Stimulated activated CD4-positive, alpha-beta T cell treated with anti-CD3 and anti-CD28 coated beads, Interleukin-12 subunit alpha, Interleukin-12 subunit beta, amount 100 ng/mL, for 48 hours (primary cell): ENCODE data around the gene OTOR.
A peak's percentile ranks its signal among the peaks of the same experiment; 100 is the strongest.

Experiments used
- DNase-seq, 3 donors: peaks; one replicate each; pipeline ENCODE4 v3.0.0-alpha.2; 2020; ENCODE audit warnings: low read depth in 2 of 3, low spot score in 1 of 3

OTOR gene, protein sequence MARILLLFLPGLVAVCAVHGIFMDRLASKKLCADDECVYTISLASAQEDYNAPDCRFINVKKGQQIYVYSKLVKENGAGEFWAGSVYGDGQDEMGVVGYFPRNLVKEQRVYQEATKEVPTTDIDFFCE

DNA sequence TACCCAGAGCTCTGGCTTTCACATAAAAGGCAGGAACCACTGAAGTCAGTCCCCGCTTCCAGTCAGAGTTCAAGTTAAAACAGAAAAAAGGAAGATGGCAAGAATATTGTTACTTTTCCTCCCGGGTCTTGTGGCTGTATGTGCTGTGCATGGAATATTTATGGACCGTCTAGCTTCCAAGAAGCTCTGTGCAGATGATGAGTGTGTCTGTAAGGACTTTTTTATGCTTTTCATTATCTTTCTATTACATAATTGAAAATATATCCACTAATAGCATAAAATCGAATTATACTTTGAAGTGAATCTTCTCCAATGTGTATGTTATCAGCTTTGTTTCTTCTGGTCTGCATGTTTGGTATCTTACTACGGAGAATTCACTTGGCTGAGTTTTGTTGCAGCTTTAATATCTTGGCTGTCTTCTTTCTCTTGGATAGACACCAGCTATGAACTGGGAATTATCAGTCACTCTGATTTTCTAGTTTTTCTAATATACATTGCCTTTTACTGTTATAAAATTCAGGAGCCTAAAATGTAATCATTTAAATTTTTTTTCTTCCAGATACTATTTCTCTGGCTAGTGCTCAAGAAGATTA lies at the start of gene OTOR:
TSS of gene OTOR (plus strand) at position 51 of the 593 bp plus-strand sequence. CDS start at position 95, 44 bp downstream.
- no peak for DNase-seq

DNA sequence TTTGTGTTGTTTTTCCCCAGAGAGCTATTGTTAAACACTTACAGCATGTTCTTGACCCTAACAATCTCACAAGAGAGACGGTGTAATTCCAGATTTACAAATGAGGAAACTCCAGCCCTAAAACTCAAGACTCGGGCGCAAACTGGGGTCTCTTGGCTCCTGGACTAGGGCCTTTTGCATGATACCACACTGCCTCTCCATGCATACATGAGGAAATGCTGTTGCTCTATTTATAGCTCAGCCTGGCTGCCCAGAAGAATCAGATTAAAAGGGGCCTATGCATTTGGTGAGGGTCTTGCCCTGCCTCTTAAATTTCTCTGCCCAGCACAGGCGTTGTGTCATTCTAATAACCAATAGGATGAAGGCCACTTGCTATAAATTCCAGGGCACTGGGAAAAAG lies 48.9 kb upstream of the OTOR start:
- no peak for DNase-seq

DNA sequence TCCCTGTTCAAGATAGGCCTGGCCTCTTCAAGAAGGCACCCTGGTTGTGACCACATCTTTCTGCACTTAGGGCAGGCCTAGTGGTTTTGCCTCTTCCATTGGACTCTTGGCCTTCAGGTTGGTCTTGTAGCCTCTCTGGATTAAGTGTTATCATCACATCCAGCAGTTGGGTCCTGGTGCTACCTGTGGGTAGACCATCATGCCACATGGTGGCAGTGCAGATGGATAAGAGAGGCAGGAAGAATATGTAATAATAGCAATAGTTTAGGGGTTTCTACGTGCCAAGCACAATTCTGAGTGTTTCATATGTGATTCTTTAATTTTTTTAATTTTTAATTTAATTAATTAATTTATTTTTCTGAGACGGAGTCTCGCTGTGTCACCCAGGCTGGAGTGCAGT lies 46.9 kb upstream of the OTOR start:
- DNase-seq: no peak

DNA sequence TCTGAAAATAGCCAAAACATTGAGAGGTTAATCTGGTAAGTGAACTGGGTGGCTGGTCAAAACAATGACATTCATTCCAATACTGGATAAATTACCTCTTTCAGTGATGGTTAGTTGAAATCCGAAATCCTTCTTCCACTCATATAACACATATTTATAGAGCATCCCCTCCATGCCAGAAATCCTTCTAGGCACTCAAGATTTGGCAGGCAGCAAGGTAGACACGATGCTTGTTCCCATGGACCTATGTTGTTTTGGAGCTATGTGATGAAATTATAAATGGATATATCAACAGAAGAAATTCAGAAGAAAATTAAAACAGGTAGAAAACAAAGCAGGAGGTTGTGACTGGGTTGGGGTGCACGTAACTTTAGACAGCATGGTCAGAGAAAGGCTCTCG lies 44.6 kb upstream of the OTOR start:
- DNase-seq: no peak

DNA sequence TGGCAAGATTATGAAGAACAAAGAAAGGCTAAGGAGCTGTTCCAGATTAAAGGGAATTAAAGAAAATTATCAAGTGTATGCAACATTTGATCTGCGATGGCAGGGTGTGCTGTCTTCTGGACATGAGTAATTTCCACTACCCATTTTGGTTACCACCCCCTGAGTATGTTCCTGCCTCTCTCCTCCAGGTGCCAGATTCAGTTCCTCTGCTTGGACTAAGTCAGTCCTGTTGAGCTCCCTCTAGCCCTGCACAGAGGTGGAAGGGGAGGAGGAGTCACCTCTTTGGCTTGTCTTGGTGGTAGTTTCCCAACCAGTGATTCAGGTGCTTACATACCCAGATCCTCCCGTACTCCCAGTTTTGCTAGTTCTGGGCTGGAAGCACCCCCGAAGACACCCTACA lies 40.5 kb upstream of the OTOR start:
- DNase-seq: no peak

DNA sequence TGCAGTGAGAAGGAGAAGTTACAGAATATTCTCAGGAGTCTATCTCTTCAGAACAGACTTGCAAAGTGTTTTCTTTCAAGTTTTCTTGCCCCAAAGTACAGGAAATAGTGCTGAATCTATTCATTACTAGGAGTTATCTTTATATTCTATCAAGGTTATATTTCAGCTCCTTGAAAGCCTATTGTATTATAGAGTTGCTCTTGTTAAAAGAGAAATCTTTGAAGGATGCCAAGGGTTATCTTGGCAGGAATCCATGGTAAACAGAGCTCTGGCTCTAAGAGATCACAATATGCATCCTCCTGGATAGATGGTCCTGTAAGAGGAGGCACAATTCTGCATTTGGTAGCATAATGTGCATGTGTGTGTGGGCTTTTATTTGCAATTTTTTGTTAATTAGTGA lies 39.6 kb upstream of the OTOR start:
- no peak for DNase-seq

DNA sequence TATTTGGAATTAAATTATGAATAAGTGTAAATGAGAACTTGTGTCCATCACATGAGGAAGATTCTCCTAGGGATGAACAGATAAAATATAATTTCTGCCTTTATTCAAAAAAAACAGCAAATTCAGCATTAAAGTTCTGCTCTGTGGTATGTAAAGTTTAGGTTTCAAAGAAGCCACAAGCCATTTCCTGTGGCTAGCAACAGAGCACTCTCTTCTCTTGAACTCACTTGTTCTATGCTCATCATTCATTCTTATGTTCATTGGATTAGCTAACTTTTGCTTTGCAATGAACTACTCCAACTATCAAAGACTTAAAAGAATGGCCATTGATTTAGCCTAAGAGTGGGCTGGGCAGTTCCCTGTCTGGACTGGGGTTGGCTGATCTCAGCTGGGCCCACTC lies 39.1 kb upstream of the OTOR start:
- DNase-seq: no peak

DNA sequence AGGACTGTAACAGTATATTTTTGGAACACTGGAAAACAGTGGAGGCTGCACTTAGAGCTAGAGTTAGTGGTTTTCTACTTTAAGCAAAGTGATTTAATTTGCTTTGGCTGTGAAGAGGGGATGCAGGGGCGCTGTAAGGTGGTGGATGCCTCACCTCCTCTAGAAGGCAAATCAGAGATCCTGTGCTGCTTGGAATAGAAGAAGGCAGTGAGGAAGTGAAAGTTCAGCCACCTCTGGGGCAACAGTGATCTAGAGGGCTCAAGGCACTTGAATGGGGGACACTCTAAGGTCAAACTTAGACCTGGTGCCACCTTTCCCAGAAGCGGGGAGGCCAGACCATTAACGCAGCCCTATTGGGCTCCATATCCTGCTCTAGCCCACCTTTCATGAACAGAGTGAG lies 37.4 kb upstream of the OTOR start:
- no peak for DNase-seq

DNA sequence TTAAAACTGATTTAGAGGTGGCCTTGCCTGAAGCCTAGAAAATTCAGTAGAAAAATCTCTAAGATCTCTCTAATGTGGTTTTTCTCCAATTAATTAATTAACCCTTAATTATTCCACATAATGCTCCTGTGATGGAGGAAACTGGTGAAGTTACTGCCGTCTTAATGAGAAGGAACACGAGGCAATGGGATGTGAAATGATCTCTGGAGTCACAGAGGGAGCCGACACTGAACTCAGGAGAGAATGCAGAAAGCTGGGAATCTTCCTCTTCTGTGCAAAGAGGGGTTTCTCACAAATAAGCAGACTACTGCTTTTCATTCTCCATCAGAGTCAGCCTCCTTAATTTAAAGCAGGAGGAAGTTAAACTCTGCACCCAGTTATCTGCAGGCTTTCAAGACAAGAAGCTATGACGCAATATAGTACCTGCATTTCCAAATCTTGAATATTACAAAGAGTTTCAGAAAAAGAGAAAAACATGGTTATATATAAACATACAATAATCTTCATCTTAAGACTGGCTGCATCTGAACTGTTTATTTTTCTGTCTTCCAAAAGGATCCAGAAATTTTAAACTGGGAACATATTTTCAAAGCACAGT lies 36.4 kb upstream of the OTOR start:
- DNase-seq: no peak

DNA sequence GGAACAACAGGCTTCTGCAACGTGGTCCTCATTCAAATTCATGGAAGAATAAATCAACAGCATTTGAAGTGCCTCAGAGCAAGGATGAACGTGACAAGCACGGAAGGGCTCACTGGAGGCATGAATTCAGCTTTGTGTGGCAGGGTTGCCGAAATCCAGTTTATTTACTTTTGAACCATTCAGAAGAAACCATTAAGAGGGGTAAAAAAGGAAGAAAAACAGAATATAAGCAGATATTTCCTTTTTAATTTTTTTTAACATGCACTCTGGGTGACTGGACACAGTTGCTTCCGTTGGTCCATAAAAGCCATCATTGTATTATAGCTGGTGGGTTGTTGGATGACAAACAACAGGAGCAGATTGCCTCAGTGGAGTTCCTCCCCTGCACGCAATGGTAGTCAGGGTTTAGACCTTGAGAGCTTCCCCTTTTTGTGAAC lies 35.6 kb upstream of the OTOR start:
- no peak for DNase-seq

DNA sequence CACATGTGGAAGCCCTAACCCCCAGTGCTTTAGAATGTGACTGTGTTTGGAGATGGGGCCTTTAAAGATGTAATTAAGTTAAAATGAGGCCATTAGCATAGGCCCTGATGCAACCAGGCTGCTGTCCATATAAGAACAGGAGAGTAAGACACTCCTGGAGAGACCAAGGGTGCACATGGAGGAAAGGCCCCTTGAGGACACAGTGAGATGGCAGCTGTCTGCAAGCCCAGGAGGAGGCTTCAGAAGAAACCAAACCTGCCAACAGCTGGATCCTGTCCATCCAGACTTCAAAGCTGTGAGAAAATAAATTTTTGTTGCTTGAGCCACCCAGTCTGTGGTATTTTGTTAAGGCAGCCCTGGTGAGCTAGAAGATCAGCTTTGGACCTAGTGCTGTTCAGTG lies 35.1 kb upstream of the OTOR start:
- no peak for DNase-seq

DNA sequence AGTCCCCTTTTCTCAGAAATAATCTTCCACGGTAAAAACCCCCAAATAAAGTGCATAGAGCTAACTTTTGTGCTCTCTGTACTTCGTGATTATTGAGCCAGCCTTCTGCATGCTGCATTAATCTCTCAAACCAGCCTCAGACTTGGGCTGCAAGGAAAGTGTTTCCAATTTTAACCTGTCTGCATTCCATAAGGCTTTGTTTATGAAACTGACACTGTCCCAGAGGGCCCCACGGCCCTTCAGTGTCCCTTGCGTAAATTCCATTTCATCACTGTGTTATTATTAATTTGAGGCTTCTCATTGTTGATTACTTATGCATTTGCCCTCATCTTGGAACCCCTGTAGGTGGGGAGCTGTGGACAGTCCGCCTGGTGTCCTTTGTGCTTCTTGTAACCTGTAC lies 33.9 kb upstream of the OTOR start:
- DNase-seq: no peak

DNA sequence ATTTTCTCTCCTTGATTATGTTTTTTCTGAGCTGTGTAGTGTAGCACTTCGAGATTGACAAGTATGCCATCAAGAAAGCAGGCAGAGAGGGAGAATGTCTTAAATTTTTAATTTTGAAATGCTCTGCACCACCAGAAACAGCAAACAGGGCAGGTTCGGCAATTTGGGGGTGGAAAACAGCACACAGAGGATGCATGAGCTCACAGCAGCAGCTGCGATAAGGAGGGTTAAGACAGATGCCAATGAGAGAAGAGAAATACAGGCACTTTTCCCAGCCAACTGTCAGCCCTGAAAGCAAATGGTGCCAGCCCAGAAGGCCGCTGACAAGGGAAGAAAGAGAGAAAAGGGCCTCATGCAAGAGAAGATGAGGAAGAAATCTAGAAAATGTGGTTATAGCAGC lies 33.4 kb upstream of the OTOR start:
- DNase-seq: no peak

DNA sequence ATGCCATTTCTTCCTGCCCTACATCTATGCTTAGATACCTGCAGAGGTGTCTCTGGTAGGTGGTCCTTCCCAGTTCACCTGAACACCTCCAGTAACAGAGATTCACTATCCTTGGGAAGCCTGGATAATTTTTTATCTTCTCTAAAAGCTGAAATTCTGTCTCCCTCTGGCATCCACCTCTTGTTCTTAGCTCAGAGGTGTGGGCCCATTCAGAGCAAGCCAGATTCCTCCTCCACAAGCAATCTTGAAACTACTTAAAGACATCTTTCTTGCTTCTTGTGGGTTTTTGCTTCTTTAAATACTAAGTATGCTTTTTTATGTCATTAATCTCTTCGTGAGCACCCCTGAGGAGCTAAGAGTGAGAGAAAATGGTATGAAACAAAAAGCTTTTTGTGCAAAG lies 28.7 kb upstream of the OTOR start:
- no peak for DNase-seq

DNA sequence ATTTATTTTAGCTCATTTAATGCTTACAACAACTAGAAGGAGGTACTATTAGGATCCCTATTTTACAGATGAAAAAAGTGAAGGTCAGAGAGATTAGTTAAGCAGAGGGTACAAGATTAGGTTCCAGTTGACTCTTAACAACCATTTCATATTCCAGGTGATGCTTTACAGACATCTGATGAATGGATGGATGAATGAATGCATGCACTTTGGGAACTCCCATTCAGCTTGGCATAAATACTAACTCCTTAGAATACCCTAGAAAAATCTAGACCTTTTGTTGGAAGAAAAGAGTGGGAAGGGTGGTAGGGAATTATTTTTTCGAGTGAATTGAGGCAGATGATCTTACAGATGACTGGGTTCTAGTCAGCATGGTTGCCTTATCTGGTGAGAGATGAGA lies 19.1 kb upstream of the OTOR start:
- no peak for DNase-seq

DNA sequence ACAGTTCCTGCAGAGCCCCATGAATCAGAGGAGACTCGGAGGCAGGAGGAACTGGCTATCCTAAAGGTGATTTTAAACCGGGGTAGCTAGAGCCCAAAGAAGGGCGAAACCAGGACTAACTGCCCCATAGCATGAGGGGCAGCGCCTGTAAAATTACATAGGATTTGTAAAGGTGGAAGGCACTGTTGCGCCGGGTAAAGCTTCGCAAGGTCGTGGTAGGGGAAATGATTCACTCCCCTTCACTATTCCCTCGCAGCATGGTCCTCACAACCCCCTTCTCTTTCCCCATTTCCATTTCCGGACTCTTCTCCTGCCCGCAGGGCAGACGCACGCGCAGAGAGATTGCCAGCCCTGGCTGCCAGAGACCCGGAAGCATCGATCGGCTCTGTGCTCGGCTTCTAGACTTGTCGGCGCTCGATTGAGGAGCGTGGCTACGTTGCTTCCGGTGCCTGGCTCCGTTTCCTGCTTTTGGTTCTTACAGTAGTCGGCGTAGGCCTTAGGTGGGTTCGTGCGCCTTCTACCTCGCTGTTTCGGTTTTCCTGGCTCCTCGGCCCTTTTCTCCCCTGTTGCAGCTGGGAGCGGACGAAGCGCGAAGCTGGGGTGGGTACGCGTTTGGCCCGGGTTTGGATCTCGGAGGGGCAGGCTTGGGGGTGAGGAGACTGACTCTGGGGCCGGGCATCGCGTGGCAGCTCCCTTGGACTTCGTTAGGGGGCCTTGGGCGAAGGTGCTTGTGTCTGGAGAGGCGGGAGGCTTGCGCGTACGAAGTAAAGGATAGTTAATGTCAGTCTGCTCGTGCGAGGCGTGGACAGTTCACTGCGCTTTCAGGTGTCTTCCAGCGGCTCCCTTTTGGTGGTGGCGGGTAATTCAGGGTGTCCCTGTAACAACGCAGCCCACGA lies 18.3 kb upstream of the OTOR start, which contains the start of gene SNRPB2:
TSS of gene SNRPB2 (plus strand) at position 462 of the 896 bp plus-strand sequence. CDS start 1,677 bp downstream, outside the sequence.
- peak; percentile 79 to 86 (median 85) for DNase-seq

DNA sequence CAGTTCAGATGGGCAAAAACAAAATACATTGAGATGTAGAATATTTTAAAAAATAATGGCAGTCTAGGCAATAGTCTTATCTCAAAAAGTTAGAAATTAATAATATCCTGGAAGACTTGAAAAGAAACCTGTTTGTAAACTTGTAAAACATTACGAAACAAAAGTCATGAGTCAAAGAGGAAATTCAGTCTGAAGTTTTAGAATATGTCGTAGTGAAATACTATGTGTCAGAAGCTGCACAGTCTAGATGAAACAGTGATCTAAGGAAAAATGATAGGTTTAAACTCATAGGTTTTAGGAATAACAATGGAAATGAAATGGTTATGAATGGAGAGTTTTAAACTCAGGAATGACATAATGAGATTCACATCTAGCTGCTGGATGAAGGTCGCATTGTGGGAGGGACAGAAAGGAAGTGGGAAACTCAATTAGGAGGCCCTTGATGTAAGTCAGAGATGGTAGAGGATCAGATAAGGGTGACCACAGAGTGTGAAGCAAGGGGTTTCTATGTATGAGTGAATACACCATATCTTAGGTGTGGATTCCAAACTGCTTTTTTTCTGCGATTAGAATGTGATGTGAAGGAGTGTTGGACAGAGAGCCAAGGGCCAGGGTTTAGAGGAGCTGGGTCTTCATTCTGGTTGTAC lies 15.5 kb upstream of the OTOR start:
- DNase-seq: peak in 1 of 3 donors; percentile 14

DNA sequence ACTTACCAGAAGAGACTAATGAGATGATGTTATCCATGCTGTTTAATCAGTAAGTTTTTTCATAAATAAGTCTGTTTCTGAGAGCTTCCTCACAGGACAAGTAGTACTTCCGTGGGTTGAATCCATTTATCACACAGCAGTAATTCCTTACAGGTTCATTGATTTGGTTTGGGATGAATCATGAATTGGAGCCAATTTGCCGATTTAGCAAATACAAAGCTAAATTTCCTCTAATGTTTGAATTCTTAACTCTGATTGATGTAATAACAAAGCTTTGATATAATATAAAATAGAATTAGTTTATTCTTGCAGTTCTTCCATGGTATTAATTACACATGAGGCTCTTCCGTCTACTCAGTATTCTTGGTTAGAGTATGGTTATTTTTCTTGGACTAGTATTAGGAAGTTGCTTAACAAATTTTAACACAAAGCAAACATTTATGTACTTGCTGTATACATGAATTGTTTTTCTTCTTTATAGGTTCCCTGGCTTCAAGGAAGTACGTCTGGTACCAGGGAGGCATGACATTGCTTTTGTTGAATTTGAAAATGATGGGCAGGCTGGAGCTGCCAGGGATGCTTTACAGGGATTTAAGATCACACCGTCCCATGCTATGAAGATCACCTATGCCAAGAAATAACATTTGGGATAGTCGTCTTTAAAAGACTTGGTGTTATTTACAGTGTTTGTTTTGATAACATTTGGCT lies 7.6 kb upstream of the OTOR start:
- DNase-seq: no peak

DNA sequence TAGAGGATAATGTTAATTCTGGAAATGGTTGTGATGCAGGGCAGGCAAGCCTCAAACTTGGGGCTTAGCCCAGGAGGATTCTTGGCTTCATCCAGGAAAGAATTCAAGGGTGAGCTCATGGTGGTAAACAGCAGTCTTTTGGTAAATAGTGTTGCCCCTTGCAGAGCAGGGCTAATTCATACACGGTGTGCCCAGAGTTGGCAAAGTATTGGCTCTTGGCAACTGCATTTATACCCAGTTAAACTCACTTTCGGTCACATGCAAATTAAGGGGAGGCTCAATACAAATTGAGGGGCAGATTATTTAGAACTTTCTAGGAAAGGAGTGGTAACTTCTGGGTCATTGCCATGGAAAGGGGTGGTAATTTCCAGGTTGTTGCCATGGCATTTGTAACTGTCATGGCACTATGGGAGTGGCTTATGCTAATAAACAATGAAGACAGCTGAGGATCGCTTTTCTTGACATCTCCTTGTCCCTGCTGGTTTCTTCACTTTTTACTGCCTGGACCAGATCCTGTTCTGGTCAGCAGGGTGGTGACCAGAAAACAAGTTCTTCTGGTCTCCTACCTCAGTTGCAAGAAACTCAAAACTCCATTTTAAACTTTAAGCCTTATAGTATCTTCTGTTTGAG lies 3.9 kb upstream of the OTOR start:
- no peak for DNase-seq

DNA sequence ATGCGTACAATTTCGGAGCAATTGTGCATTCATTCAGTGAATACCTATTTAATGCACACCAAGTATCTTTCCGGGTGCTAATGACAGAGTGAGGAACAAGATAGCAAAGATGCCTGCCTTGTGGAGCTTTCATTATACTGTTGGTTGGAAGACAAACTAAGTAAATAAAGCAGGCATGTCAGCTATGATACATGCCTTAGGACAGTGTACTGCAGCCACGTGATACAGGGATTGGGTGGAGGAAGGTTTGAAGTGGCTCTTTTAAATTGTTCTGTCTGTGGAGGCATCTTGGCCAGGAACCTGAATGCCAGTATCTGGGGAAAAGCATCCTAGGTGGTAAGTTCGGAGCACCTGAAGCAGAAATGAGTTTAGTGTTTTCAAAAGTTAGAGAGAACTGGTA lies 3.0 kb upstream of the OTOR start:
- no peak for DNase-seq
